Neural cell (in vitro differentiated cells): ENCODE data around the gene POLQ.

Experiments used
- CTCF ChIP-seq: fragments of 450-650 bp; IDR thresholded peaks from 2 replicates; pipeline ENCODE4 v1.5.1; 2014; ENCODE audit warnings: antibody characterized with exemption, mild to moderate bottlenecking, moderate library complexity; ENCODE audit not compliant: poor library complexity, severe bottlenecking
- EP300 ChIP-seq: fragments of 450-650 bp; conservative IDR thresholded peaks from 2 replicates; pipeline ENCODE4 v1.6.1; 2014; ENCODE audit warnings: antibody characterized with exemption, mild to moderate bottlenecking, moderate library complexity; ENCODE audit not compliant: poor library complexity, severe bottlenecking
- EZH2 ChIP-seq: fragments of 200-600, 300-800 bp; shearing (Covaris generic), sonication (generic); IDR thresholded peaks from 2 replicates; pipeline ENCODE4 v1.6.1; 2014; ENCODE audit warnings: antibody characterized with exemption, low read length, borderline replicate concordance, mild to moderate bottlenecking; ENCODE audit not compliant: insufficient read depth, poor library complexity, severe bottlenecking
- POLR2AphosphoS5 ChIP-seq: IDR thresholded peaks from 2 replicates; pipeline ENCODE4 v1.6.1; 2012
- SMC3 ChIP-seq: fragments of 450-650 bp; conservative IDR thresholded peaks from 2 replicates; pipeline ENCODE4 v1.6.1; 2014; ENCODE audit warnings: antibody characterized with exemption, mild to moderate bottlenecking, moderate library complexity; ENCODE audit not compliant: poor library complexity
- TAF1 ChIP-seq: IDR thresholded peaks from 2 replicates; pipeline ENCODE4 v1.6.1; 2012; ENCODE audit warnings: low read depth

GRCh38 chr3:121482660-121483059, 63.1 kb downstream of the POLQ start:
- TF ChIP-seq EP300: no peak
- TF ChIP-seq CTCF: no peak
- no peak for TF ChIP-seq EZH2
- no peak for TF ChIP-seq SMC3
- TF ChIP-seq POLR2AphosphoS5: no peak
- TF ChIP-seq TAF1: no peak
